Upper lobe of right lung (tissue), 1 donor: ENCODE results near the gene NOS1. TPM values are rescaled to one million over a fixed set of nuclear protein-coding genes. Genes with fewer than 3 reads are reported as not detected.

Source experiments
- ATAC-seq: fragments of 200-7000 bp; cut with Tn5 transposase; one replicate; pipeline ENCODE4 v1.9.1; 2020; ENCODE audit warnings: mild to moderate bottlenecking, moderate library complexity
- DNase-seq: peaks from one replicate; pipeline ENCODE4 v3.0.0-alpha.2; 2020
- H3K27ac ChIP-seq: fragments of 200-600 bp; one replicate; pipeline ENCODE4 v1.8.0; 2022
- H3K27me3 ChIP-seq: fragments of 200-600 bp; one replicate; pipeline ENCODE4 v1.8.0; 2022; ENCODE audit warnings: mild to moderate bottlenecking
- H3K36me3 ChIP-seq: fragments of 200-600 bp; one replicate; pipeline ENCODE4 v1.8.0; 2022
- H3K4me1 ChIP-seq: fragments of 200-600 bp; one replicate; pipeline ENCODE4 v1.8.0; 2022
- H3K4me3 ChIP-seq: fragments of 200-600 bp; one replicate; pipeline ENCODE4 v1.8.0; 2022; ENCODE audit warnings: mild to moderate bottlenecking
- H3K9me3 ChIP-seq: fragments of 200-600 bp; one replicate; pipeline ENCODE4 v1.8.0; 2022
- CTCF ChIP-seq: fragments of 200-600 bp; IDR thresholded peaks from one replicate; pipeline ENCODE4 v1.8.0; 2022; ENCODE audit warnings: antibody characterized with exemption
- intact Hi-C: fragments of 100-400 bp; cut with DNase I; formaldehyde crosslinking; loops from one replicate; pipeline ENCODE4 v1.11.0; 2022
- total RNA-seq: library from RNA; stranded (reverse); fragmentation: NEBNext Ultra II Directional; extraction: Animal tissue kit (Norgen Biotek cat#: 25700); gene quantifications from one replicate; pipeline ENCODE4 v1.2.1, GENCODE V29; 2021
- donor health status: DM: no; HTN: yes; CAD: no; lungs with severe emphysema.

Gene NOS1
- total RNA-seq, 1 donor from 2014 or later: 4.9 TPM

- no peak for ATAC-seq
- intact Hi-C loops: no loop called here
- no peaks in the 10 kb centered on the region for H3K36me3 ChIP-seq
These were observed 39.9 kb downstream of the NOS1 start for GRCh38 chr12:117321572-117321971.

GRCh38 chr12:117318591-117318990, 42.8 kb downstream of the NOS1 start:
- DNase-seq: peak; percentile 25
- intact Hi-C loops: no loop called here

More at GRCh38 chr12:117321572-117321971, 39.9 kb downstream of the NOS1 start:
- TF ChIP-seq CTCF: no peak
- Histone ChIP-seq H3K4me3 (no peak overlapping the region), H3K27ac (no peak overlapping the region), H3K4me1 (no peaks in the 10 kb centered on the region), H3K9me3 (peaks cover under 1% of the 10 kb centered on the region), H3K27me3 (no peaks in the 10 kb centered on the region)
- DNase-seq: no peak

GRCh38 chr12:117316336-117316735, 45.1 kb downstream of the NOS1 start:
- Histone ChIP-seq H3K9me3 (peaks cover 5% of the 10 kb centered on the region), H3K27me3 (no peaks in the 10 kb centered on the region), H3K27ac (no peak overlapping the region), H3K4me3 (no peak overlapping the region), H3K4me1 (no peaks in the 10 kb centered on the region), H3K36me3 (no peaks in the 10 kb centered on the region)
- ATAC-seq: no peak
- intact Hi-C loops: no loop called here
- no peak for DNase-seq
- TF ChIP-seq CTCF: no peak

More at GRCh38 chr12:117318591-117318990, 42.8 kb downstream of the NOS1 start:
- Histone ChIP-seq H3K9me3 (peaks cover 5% of the 10 kb centered on the region), H3K27ac (no peak overlapping the region), H3K4me3 (no peak overlapping the region), H3K27me3 (no peaks in the 10 kb centered on the region), H3K4me1 (no peaks in the 10 kb centered on the region), H3K36me3 (no peaks in the 10 kb centered on the region)
- ATAC-seq: no peak
- TF ChIP-seq CTCF: no peak

GRCh38 chr12:117313926-117314325, 47.5 kb downstream of the NOS1 start:
- peaks cover 5% of the 10 kb centered on the region for H3K9me3 ChIP-seq
- H3K27me3 ChIP-seq: no peaks in the 10 kb centered on the region
- no peak overlapping the region for H3K27ac ChIP-seq
- H3K4me3 ChIP-seq: no peak overlapping the region
- intact Hi-C loops: no loop called here
- no peaks in the 10 kb centered on the region for H3K36me3 ChIP-seq
- ATAC-seq (no peak), DNase-seq (no peak)
- H3K4me1 ChIP-seq: no peaks in the 10 kb centered on the region
- TF ChIP-seq CTCF: no peak

- H3K27me3 ChIP-seq: no peaks in the 10 kb centered on the region
- intact Hi-C loops: no loop called here
- no peak overlapping the region for H3K27ac ChIP-seq
- peaks cover 5% of the 10 kb centered on the region for H3K9me3 ChIP-seq
- ATAC-seq (no peak), DNase-seq (no peak)
- no peaks in the 10 kb centered on the region for H3K4me1 ChIP-seq
- H3K36me3 ChIP-seq: no peaks in the 10 kb centered on the region
- no peak overlapping the region for H3K4me3 ChIP-seq
- no peak for TF ChIP-seq CTCF
These were observed 48.7 kb downstream of the NOS1 start for GRCh38 chr12:117312770-117313169.

- TF ChIP-seq CTCF: no peak
- H3K4me1 ChIP-seq: no peaks in the 10 kb centered on the region
These were observed 52.0 kb downstream of the NOS1 start for GRCh38 chr12:117309276-117309925.

More at GRCh38 chr12:117309276-117309925, 52.0 kb downstream of the NOS1 start:
- intact Hi-C loops: no loop called here
- H3K36me3 ChIP-seq: no peaks in the 10 kb centered on the region
- no peak overlapping the region for H3K4me3 ChIP-seq
- DNase-seq (no peak), ATAC-seq (no peak)
- no peaks in the 10 kb centered on the region for H3K9me3 ChIP-seq
- no peak overlapping the region for H3K27ac ChIP-seq
- H3K27me3 ChIP-seq: no peaks in the 10 kb centered on the region
